Left lobe of liver (tissue), 2 donors: ENCODE results near the gene TENT4A. TPM values are rescaled to one million over a fixed set of nuclear protein-coding genes. Genes with fewer than 3 reads are reported as not detected.

Source experiments
- ATAC-seq: fragments of 200-7000 bp; cut with Tn5 transposase; one replicate; pipeline ENCODE4 v1.9.1; 2020; ENCODE audit warnings: mild to moderate bottlenecking, moderate library complexity
- DNase-seq: peaks from one replicate; pipeline ENCODE4 v3.0.0-alpha.2; 2020; ENCODE audit warnings: low spot score
- total RNA-seq: library from RNA; stranded (reverse); gene quantifications from one replicate; pipeline ENCODE4 v1.2.1, GENCODE V29; 2021
- donor health status: DM: no; HTN: no; CAD: no; lungs with moderate emphysema.
- donor health status: DM: no; HTN: yes; CAD: no.

TENT4A gene
- total RNA-seq, 1 donor from 2014 or later, result 14.3 TPM

DNA sequence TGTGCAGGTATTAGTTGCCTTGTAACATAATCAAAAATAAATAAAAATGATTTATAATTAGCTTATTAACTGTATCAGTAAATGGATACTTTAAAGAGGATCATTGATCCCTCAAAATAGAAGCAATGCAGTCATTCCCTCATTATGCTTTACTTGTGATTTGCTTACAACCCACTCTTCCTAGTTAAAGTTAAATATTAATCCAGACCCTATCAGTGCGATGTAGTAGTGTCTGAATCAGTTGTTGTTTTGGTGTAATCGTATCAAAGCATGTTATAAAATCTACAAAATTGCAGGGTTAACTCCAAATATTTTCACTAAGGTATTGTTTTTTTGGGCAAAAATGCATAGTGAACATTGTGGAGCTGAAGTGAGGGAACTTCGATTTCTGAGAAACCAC, 17.6 kb downstream of the TENT4A start:
- ATAC-seq (no peak), DNase-seq (no peak)

DNA sequence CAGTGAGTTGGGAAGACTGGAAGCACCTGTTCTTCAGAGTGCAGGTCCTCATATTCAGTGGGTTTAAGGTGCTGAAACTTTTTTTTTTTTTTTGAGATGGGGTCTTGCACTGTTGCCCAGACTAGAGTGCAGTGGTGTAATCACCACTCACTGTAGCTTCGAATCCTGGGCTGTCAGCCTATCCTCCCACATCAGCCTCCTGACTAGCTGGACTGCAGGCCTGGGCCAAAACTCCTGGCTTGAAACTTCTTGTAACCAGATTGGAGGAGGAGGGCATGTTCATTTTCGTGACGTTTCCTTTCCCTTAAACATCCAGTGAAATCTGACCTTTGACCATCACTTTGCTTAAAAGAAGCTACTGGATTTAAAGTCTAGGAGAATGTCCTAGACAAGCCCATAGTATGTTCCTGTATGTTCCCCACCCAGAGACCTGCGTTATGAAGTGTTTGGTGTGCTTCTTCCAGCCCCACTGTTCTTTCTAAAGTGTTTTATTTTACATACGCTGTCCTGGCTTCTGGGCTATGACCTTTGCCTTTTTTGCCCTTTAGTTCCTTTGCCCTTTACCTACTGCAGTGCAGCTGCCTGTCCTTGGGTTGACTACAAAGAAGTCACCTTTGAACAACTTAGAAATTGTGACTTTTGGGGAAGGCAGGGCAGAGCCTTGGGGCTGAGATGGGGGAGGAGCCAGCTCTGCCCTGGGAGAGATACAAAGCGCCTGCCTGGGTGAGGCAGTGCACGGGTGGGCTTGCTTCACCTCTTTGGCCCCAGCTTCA, 18.4 kb downstream of the TENT4A start:
- ATAC-seq (peak; percentile 29), DNase-seq (no peak)

DNA sequence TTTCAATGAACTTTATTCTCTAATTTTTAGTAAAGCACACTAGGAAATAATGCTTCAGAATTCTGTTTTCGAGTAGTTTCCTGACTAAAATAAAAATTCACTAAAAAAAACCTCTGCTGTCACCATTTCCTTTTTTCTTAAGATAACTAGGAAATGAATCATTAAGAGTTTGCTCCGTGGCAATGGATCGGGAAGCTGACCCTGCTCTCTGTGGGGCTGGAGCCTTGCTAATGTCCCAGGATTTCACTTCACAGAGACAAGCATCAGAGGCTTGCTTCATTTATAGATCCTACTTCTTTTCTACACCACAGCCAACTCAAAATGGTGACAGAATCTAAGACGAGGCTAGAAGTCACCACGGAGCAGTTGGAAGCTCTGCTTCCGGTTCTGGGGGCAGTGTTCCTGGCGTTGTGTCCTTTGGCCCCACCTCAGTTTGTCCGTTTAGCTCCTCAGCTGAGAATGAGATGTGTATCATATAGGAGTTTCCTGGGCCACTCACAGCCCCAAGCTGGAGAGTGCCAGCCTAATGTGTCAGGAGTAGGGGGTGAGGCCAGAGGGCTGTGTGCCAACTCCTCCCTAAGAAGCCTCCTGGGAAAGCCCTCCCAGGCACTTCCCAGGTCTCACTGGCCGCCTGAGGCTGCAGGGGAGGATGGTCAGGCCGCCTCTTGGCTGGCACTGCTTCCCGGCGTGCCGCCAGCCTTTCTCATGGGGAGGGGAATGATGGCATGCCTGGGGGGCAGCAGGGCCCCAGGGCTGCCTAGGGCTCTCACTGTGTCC, 19.6 kb downstream of the TENT4A start:
- DNase-seq (peak; percentile 30), ATAC-seq (no peak)

DNA sequence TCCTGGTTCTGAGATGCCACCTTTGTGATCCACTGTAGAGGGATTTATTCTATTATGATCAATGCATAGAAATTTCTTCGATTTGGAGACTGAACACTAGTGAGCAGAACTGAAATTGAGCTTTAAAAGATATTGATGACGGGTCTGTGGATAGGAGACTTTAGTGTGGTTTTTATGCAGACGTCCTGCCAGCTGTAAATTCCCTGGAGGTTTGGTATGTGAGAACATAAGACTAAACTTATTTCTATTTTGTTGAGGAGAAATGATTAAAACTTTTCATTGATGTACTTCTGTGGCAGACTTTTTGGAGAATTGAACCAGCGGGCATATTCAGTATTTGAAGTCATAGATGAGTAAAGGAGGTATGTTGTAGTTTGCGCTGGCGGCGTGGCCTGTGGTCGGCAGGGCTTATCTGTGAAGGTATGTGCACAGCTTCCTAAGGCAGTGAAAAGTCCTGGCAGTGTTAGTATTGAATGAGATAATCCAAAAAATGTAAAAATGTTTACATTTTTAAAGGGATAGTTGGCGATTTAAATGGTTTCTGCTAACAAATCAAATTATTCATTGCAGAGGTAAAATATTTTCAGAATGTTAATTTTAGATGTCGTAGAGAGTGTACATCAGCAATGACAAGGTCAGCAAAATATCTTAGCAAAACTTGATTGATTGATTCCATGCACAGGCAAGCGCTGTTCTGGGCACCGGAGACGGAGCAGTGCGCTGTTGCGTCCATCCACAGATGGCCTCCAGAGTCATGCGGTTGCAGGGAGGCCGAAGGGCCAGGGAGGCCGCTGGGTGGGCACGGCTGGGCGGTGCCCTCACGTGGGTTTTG, 20.4 kb downstream of the TENT4A start:
- no peak for ATAC-seq
- no peak for DNase-seq

DNA sequence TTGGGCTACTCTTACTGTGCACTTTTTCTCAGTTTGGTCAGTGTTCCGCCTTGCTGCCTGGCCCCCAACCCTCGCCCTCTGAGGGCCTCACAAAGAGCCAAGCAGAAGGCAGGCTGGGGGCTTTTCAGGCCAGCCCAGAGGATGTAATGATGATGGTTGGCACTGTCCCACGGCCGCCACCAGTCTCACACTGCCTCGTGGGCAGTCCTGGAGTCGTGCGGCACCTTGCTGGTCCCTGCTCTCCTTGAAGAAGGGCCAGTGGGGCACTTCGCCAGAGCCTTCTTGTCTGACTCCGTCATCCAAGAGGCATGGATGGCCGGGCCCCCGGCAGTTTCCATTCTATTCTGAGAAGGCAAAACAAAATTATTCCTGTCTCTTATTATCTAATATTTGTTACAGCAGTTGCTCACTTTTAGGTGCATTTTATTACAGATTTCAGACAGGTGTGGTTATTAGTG, 21.0 kb downstream of the TENT4A start:
- no peak for ATAC-seq
- peak; percentile 41 for DNase-seq

DNA sequence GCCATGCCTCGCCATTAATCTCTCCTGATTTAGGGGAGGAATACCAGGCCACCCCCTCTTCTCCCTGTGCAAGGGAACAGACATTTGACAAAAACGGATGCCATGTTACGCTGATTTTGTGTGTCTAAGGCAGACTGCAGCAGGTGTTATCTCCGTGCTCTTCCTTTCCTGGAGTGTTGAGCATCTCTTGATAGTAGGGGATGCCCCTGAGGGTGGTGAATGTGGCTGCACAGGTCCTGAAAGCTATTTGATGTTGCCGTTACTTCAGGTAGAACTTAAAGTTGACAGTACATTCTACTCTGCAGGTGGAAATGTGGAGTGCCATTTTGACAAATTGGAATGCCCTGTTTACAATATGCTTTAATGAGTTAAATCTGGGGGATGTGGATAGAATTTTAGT, 21.5 kb downstream of the TENT4A start:
- DNase-seq (peak; percentile 19), ATAC-seq (no peak)

DNA sequence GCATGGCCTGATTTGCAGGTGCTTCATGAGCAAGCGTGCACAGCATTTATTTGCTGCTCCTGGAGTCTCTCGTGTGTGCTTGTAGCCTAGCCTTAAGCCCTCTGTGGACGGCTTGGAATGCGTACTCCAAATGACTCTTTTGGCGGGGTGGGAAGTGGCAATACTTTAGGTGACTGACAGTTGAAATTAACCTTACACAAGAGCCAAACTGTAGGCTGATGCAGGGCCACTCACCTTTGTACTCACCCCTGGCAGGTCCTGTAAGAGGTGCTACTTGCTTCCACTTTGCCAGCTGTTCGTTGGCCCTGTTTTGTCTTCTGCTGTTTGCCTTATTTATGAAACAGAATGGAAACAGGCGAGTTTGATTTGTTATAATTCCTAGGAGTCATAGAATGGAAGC, 22.9 kb downstream of the TENT4A start:
- DNase-seq, result peak; percentile 86
- peak; percentile 84 for ATAC-seq

DNA sequence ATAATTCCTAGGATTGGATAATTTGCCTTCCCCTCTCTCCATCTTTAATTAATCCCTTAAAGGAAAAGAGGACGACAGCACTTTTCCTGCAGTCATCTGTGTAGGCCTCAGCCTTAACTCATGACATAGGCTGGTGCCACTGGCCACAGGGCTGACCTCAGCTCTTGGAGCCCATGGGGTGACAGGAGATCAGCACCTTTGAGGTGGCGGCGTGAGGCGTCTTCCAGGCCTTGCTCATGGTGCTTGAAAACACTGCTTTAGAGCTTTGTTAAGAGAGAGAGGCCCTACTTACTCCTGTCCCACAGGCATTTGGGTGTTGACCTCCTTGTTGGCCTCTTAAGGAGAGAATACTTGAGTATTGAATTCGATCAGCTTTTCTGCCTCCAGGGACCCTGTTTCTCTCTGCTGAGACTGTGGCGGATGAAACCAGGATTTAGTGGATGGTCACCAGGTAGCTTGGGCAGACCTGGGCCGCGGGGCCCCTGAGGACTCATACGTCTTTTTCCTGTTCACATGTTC, 23.4 kb downstream of the TENT4A start:
- no peak for DNase-seq
- ATAC-seq, result peak; percentile 21

DNA sequence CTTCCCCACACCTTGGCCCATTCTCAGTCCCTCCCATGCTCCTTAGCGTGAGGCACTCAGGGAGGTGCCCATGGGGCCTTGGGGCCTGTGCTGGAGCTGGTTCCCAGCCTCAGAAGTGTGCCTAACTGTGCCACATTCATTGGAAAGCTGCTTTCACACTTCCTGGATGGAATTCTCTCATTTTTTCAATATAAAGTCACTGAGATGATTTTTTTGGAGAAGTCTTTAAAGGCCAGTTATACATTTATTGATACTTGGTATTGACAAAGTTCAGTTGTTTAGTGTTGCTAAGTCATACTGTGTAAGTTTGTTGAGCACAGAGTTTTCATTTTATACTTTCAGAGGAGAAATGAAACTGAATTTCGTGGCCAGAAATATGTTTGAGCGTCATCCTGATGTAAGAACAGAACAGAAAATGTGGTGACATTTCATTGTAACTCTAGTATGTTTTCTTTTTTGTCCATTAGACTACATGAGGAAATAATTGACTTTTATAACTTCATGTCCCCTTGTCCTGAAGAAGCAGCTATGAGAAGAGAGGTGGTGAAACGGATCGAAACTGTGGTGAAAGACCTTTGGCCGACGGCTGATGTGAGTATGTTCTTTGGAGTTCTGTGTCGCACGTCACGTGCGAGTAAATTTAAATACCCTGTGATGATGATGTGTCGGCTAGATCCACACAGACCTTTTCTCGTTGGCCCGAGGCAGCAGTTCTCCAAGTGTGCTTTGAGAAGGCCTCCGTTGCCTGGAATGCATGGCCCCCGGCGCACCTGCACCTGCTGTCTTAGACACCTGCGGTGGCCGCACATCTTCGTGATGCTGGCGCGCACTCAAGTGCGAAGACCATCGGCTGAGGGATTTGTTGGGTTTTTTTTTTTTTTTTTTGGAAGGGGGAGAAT, 24.1 kb downstream of the TENT4A start:
- DNase-seq, result peak; percentile 76

DNA sequence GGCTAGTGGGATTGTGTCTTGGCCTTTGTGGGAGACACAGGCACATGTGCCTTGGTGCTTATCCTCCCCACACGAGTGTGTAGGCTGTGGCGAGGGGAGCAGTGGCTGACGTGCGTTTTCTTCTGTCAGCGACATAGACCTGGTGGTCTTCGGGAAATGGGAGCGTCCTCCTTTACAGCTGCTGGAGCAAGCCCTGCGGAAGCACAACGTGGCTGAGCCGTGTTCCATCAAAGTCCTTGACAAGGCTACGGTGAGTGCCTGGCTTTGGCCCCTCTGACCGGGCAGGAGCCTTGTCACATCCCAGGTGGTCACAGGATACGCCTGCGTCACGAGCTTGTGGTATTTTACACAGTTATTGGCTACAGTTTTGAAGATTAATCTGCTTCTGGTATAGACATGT, 26.4 kb downstream of the TENT4A start:
- ATAC-seq, result no peak
- DNase-seq, result no peak

More for the DNA sequence above, 24.1 kb downstream of the TENT4A start:
- ATAC-seq, result peak; percentile 61

DNA sequence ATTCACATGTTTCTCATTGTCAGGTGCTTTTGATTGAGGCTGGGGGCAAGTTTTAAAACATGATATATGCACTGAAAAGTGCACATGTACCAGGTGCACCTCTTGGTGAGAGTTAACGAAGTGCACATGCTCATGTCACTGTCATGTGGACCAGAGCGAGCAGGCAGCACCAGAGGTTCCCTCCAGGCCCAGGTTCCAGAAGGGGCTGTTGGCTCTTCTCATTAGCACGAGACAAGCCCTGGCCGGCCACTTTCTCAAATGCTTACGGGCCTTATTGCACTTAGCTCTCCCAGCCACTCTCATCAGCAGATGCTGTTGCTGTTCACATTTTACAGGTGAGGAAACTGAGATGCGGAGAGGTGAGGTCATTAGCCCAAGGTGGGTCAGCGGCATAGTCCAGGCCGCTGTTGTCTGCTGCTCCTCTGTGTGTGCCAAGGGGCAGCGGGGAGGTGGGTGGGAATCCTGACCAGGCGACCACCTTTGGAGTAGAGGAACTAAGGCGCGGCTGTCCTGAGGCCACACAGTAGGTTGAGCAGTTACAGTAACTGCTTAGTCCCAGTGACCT, 27.4 kb downstream of the TENT4A start:
- ATAC-seq (no peak), DNase-seq (no peak)

DNA sequence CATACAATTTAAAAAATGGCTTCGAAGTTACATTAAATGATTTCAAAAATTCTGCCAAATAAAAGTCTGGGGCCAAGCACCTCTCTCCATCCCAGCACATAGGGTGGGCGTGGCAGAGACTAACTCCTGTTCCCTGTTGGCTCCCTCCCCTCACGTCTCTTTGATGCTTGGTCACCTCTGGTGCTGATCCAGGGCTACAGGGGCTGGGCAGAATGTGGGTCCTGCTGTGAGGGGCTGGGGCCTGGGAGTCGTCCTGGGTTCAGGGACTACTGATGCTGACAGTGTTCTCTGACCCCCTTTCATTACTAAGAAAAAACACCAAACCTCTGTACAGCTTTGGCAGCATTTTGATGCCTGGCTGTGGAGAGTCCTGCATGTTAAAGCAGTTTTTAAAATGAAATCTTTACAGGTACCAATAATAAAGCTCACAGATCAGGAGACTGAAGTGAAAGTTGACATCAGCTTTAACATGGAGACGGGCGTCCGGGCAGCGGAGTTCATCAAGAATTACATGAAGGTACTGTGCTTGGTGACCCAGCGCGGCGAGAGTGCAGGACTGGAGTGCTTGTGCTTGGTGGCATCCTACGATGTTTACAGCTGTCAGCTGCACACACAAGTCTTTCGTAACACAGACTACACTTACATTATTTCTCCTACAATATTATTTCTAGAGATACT, 29.0 kb downstream of the TENT4A start:
- ATAC-seq, result no peak
- DNase-seq, result no peak

DNA sequence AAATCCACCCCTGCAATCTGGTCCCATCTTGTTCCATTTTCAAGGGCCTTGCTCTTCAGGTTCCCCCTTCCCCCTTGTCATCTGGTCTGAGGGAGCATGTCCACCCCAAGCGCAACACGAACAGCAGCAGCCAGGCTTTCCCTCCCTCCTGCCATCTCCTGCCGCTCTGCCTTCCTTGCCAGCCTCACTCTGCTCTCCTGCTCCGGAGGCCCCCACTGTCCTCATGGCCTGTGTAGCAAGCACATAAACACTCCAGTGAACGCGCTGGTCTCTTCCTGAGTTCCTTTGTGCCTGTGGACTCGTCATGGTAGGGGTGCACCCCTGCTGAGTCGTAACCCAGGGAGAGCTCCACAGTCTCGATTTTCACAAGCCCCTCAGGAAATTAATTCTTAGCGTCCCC, 29.9 kb downstream of the TENT4A start:
- ATAC-seq, result no peak

DNA sequence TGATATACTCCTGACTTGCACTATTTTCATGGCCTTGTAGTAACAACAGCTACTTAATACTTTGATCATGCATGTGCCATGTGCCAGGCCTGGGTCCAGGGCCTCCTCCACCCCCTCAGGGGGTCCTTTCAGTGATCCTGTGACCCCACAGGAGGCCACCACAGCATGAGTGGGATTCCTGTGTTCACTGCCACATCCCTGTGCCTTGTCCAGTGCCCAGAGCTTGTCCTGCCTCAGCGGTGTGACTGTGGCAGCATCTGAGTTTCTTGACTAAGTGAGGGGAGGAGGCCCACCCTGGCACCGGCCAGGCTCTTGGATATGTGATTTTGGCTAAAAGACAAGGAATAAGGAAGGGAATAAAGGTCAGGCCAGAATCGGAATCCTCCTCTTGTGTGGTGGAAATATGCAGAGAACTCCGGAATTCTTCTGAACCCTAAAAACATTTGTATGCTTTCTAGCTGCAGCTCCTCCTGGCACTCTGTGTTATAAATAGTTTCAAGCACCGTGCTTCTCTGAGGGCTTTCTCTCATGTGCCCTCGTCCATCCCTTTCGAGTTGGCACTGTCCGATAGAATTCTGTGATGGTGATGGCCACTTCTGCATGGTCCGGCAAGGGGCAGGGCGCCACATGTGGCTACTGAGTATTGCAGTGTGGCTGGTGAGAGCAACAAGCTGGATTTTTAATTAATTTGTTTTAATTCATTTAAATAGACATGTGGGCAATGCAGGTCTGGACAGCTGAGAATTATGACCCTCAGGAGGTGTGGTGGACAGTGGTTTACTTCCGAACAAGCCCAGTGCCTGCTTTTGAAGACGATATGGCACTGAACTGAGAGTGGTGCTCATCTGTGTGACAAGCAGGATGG, 31.8 kb downstream of the TENT4A start:
- DNase-seq (peak; percentile 31), ATAC-seq (peak; percentile 33)

More for the DNA sequence above, 29.9 kb downstream of the TENT4A start:
- no peak for DNase-seq

DNA sequence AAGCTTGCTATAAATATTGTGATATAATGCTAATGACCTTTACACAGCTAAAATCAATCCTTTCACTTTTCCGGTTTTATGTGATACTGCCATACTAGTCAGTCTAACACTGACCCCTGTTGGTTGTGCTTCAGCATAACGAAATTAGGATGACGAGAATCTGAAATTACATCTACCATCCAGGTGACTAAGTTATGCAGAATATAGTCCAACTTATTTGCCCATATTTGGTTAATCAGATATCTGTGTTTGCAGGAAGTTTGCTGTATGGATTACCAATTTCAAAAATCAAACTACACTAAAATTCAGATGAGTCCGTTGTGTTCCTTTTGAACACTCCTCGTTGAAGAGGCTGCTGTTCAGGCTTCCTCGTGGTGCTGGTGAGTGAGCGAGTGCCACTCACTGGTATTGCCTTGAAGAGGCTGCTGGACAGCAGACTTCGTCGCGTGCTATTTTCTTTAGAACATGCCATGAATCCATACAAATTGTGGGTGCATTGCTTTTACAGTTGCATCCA, 32.5 kb downstream of the TENT4A start:
- DNase-seq (no peak), ATAC-seq (peak; percentile 90)

DNA sequence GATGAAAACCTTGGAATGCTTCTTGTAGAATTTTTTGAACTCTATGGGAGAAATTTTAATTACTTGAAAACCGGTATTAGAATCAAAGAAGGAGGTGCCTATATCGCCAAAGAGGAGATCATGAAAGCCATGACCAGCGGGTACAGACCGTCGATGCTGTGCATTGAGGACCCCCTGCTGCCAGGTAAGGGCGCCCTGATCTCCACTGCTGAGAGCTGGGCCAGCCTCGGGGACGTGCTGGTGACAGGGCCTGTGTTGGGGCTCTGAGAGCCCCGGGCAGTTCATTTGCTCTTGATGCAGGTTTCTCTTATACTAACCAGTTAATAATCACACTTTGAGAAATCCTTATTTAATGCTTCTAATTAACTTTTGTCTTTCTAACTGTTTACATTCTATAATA, 33.0 kb downstream of the TENT4A start:
- ATAC-seq (no peak), DNase-seq (peak; percentile 11)

DNA sequence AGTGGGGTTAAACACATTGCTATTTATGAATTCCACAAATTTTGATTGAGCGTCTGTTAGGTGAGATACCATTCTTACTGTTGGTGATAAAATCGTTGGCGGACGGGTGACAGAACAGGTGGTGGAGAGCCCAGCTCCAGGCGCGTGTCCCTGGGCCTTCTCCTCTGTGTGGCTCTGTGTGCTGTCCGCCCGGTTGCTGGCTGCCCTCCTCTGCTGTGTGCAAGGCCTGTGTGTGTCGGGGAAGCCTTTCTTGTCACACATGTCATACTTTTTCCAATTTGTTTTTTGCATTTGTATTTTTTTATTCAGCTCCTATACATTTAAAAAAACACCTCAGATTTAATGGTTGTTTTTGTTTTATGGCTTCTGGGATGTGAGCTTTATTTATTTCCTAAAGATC, 33.9 kb downstream of the TENT4A start:
- DNase-seq (peak; percentile 22), ATAC-seq (no peak)

DNA sequence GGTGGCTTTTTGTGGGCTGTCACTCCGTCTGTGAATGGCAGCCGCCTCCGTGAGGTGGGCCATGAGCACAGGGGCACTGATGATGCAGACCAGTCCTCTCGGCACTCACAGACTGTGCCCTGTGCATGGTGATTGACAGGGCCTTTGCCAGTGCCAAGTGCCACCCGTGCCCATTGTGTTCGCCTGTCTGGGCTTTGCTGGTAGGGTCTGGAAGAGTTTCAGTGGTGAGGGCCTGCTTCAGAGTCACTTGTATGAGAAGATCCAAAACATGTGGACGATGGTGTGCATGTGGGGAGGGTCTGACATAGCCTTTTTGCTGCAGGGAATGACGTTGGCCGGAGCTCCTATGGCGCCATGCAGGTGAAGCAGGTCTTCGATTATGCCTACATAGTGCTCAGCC, 34.9 kb downstream of the TENT4A start:
- no peak for DNase-seq
- ATAC-seq, result no peak
